ENCODE data around the gene CCT6B. TPM values are rescaled to one million over a fixed set of nuclear protein-coding genes. Genes with fewer than 3 reads are reported as not detected.

The CCT6B gene
- polyA plus RNA-seq (2011; rRNA removed), result 1.4 and 2.8 TPM in 2 replicates
- 0.98 and 1.0 TPM in 2 replicates for polyA minus RNA-seq (2011; rRNA and poly(A)+ RNA removed)

GRCh38 chr17:34961093-34961911, at the start of gene CCT6B, which contains the start of gene ZNF830:
CCT6B (minus strand) TSS chr17:34961460; CDS start chr17:34961393, 67 bp downstream.
ZNF830 (plus strand) TSS chr17:34961540; CDS start chr17:34961567, 27 bp downstream.
- Histone ChIP-seq H3K27me3 (ENCODE audit: control insufficient read depth, insufficient read depth, low read length) (no peaks in the 10 kb centered on the region), H3K4me3 (ENCODE audit: low read depth, low read length) (peak within 1 kb of the TSS; percentile 77), H3K36me3 (ENCODE audit: control insufficient read depth, insufficient read depth, low read length) (0 out of 2 replicates have a peak, but pooled peaks cover 1% of the 10 kb centered on the region)
- POLR2A ChIA-PET, result interaction anchor here (0.7 to 1.0 kb wide), 3 partner anchors 20 to 711 kb away, joined by 3 to 4 read pairs (median 3); no protein-coding TSS in a partner anchor
- DNase-seq (ENCODE audit: low read depth), result peak; percentile 67
- CTCF ChIA-PET, result interaction anchor here (1.3 kb wide), 1 partner anchor 8 kb away, joined by 3 read pairs; no protein-coding TSS in a partner anchor
- TF ChIP-seq CTCF (IDR thresholded peaks at IDR 0.05; ENCODE audit: insufficient read depth, low read depth, low read length), result no peak

GRCh38 chr17:35010093-35010492, 48.8 kb upstream of the CCT6B start:
- no peaks in the 10 kb centered on the region for H3K27me3 ChIP-seq (ENCODE audit: control insufficient read depth, insufficient read depth, low read length)
- ChIA-PET CTCF (no interaction called here), POLR2A (no interaction called here)
- no peak for TF ChIP-seq CTCF (IDR thresholded peaks at IDR 0.05; ENCODE audit: insufficient read depth, low read depth, low read length)
- DNase-seq (ENCODE audit: low read depth), result no peak
- H3K4me3 ChIP-seq (ENCODE audit: low read depth, low read length), result no peak overlapping the region
- H3K36me3 ChIP-seq (ENCODE audit: control insufficient read depth, insufficient read depth, low read length), result peaks cover 5% of the 10 kb centered on the region

GRCh38 chr17:35006961-35007360, 45.7 kb upstream of the CCT6B start:
- Histone ChIP-seq H3K27me3 (ENCODE audit: control insufficient read depth, insufficient read depth, low read length) (no peaks in the 10 kb centered on the region), H3K36me3 (ENCODE audit: control insufficient read depth, insufficient read depth, low read length) (peaks cover 5% of the 10 kb centered on the region), H3K4me3 (ENCODE audit: low read depth, low read length) (no peak overlapping the region)
- TF ChIP-seq CTCF (IDR thresholded peaks at IDR 0.05; ENCODE audit: insufficient read depth, low read depth, low read length), result no peak
- DNase-seq (ENCODE audit: low read depth), result no peak
- CTCF ChIA-PET, result interaction anchor here (1.2 kb wide), 2 partner anchors 15 to 77 kb away, joined by 3 read pairs; no protein-coding TSS in a partner anchor
- POLR2A ChIA-PET, result no interaction called here

GRCh38 chr17:35006345-35006744, 45.1 kb upstream of the CCT6B start:
- no peak for TF ChIP-seq CTCF (IDR thresholded peaks at IDR 0.05; ENCODE audit: insufficient read depth, low read depth, low read length)
- ChIA-PET CTCF (interaction anchor here (1.3 kb wide), 1 partner anchor 10 kb away, joined by 4 read pairs; no protein-coding TSS in a partner anchor), POLR2A (no interaction called here)
- no peak overlapping the region for H3K4me3 ChIP-seq (ENCODE audit: low read depth, low read length)
- H3K27me3 ChIP-seq (ENCODE audit: control insufficient read depth, insufficient read depth, low read length), result no peaks in the 10 kb centered on the region
- DNase-seq (ENCODE audit: low read depth), result no peak
- H3K36me3 ChIP-seq (ENCODE audit: control insufficient read depth, insufficient read depth, low read length), result peaks cover 4% of the 10 kb centered on the region

- TF ChIP-seq CTCF (IDR thresholded peaks at IDR 0.05; ENCODE audit: insufficient read depth, low read depth, low read length), result no peak
- no peak for DNase-seq (ENCODE audit: low read depth)
- ChIA-PET CTCF (interaction anchor here (1.1 kb wide), 1 partner anchor 116 kb away, joined by 3 read pairs; the partner anchor contains the start of gene RAD51D), POLR2A (no interaction called here)
- no peak overlapping the region for H3K4me3 ChIP-seq (ENCODE audit: low read depth, low read length)
- no peaks in the 10 kb centered on the region for H3K27me3 ChIP-seq (ENCODE audit: control insufficient read depth, insufficient read depth, low read length)
- H3K36me3 ChIP-seq (ENCODE audit: control insufficient read depth, insufficient read depth, low read length), result peaks cover 10% of the 10 kb centered on the region
These were observed 42.5 kb upstream of the CCT6B start for GRCh38 chr17:35003778-35004177.
